Neural cell (in vitro differentiated cells): ENCODE measurements around the gene FAM110A.

Source experiments
- CTCF ChIP-seq: fragments of 450-650 bp; IDR thresholded peaks from 2 replicates; pipeline ENCODE4 v1.5.1; 2014; ENCODE audit warnings: antibody characterized with exemption, mild to moderate bottlenecking, moderate library complexity; ENCODE audit not compliant: poor library complexity, severe bottlenecking
- EZH2 ChIP-seq: fragments of 200-600, 300-800 bp; shearing (Covaris generic), sonication (generic); IDR thresholded peaks from 2 replicates; pipeline ENCODE4 v1.6.1; 2014; ENCODE audit warnings: antibody characterized with exemption, low read length, borderline replicate concordance, mild to moderate bottlenecking; ENCODE audit not compliant: insufficient read depth, poor library complexity, severe bottlenecking
- POLR2AphosphoS5 ChIP-seq: IDR thresholded peaks from 2 replicates; pipeline ENCODE4 v1.6.1; 2012
- RAD21 ChIP-seq: fragments of 450-650 bp; conservative IDR thresholded peaks from 2 replicates; pipeline ENCODE4 v1.6.1; 2014; ENCODE audit warnings: antibody characterized with exemption, mild to moderate bottlenecking, moderate library complexity
- REST ChIP-seq: IDR thresholded peaks from 2 replicates; pipeline ENCODE4 v1.6.1; 2012; ENCODE audit warnings: borderline replicate concordance
- SMC3 ChIP-seq: fragments of 450-650 bp; conservative IDR thresholded peaks from 2 replicates; pipeline ENCODE4 v1.6.1; 2014; ENCODE audit warnings: antibody characterized with exemption, mild to moderate bottlenecking, moderate library complexity; ENCODE audit not compliant: poor library complexity

GRCh38 chr20:836190-836589 is 2.7 kb downstream of the FAM110A start:
- TF ChIP-seq POLR2AphosphoS5 (no peak), REST (no peak), RAD21 (no peak), CTCF (no peak), EZH2 (no peak), SMC3 (no peak)
